HEK293T (cell line): ENCODE measurements around the gene INPP4B.

Source experiments
- ARNT ChIP-seq: fragments of 450-650 bp; IDR thresholded peaks from 2 replicates; pipeline ENCODE4 v1.6.1; 2017; ENCODE audit warnings: mild to moderate bottlenecking
- FOXA1 ChIP-seq: fragments of 450-650 bp; IDR thresholded peaks from 2 replicates; pipeline ENCODE4 v1.6.1; 2016; ENCODE audit warnings: mild to moderate bottlenecking
- FOXK2 ChIP-seq: fragments of 450-650 bp; IDR thresholded peaks from 2 replicates; pipeline ENCODE4 v1.6.1; 2016; ENCODE audit warnings: mild to moderate bottlenecking
- FOXM1 ChIP-seq: fragments of 450-650 bp; IDR thresholded peaks from 2 replicates; pipeline ENCODE4 v1.6.1; 2017; ENCODE audit warnings: mild to moderate bottlenecking, borderline replicate concordance
- LEF1 ChIP-seq: fragments of 450-650 bp; IDR thresholded peaks from 2 replicates; pipeline ENCODE4 v1.6.1; 2017; ENCODE audit warnings: mild to moderate bottlenecking, borderline replicate concordance
- NFRKB ChIP-seq: fragments of 450-650 bp; IDR thresholded peaks from 2 replicates; pipeline ENCODE4 v1.6.1; 2016; ENCODE audit warnings: mild to moderate bottlenecking, moderate library complexity
- SP1 ChIP-seq: fragments of 450-650 bp; IDR thresholded peaks from 2 replicates; pipeline ENCODE4 v1.6.1; 2017
- TARDBP ChIP-seq: fragments of 450-650 bp; IDR thresholded peaks from 2 replicates; pipeline ENCODE4 v1.6.1; 2016
- ZNF384 ChIP-seq: fragments of 450-650 bp; IDR thresholded peaks from 2 replicates; pipeline ENCODE4 v1.6.1; 2016

DNA sequence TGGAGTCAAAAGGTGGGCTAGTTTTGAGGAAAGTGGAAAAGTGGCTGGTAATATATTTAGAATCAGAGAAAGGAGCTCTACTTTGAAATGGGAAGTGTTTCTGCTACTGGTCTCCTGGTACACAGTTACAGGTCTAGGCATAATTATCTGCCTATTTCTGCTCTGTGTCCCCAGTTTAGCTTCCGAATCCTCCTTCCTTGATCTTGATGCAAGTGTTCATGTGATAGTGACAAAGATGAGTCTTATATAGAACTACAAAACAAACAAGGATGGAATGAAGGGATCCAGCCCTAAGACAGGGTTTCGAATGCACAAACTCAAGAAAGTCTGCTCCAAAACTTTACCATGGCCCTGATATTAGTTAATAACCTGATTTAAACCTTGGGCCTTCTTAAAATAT, 580.2 kb downstream of the INPP4B start:
- TF ChIP-seq SP1 (no peak), ARNT (no peak), NFRKB (no peak), FOXM1 (no peak), FOXA1 (no peak), LEF1 (no peak), ZNF384 (no peak), TARDBP (no peak), FOXK2 (no peak)
